Mammary epithelial cell (primary cell): ENCODE results near the gene SUPT20H.

Source experiments
- CTCF ChIP-seq, 2 donors: IDR thresholded peaks in 1 of 2; conservative IDR thresholded peaks in 1 of 2; 2 replicates each; pipeline ENCODE4 v1.5.1; 2011 to 2012; ENCODE audit warnings: inconsistent platforms in 2 of 2, low read length in 2 of 2, mild to moderate bottlenecking in 2 of 2, control low read depth in 1 of 2, low read depth in 1 of 2; ENCODE audit not compliant: insufficient read depth in 1 of 2; ENCODE audit errors: extremely low read depth in 1 of 2
- EZH2 ChIP-seq: IDR thresholded peaks from 2 replicates; pipeline ENCODE4 v1.6.1; 2012; ENCODE audit warnings: low read length, inconsistent platforms, borderline replicate concordance

GRCh38 chr13:37010424-37010823, 49.1 kb downstream of the SUPT20H start:
- no peak for TF ChIP-seq CTCF (conservative IDR thresholded peaks at IDR 0.05 in 1 of 2, IDR thresholded peaks at IDR 0.05 in 1 of 2; ENCODE audit: extremely low read depth in 1 of 2, insufficient read depth in 1 of 2, low read depth in 1 of 2, low read length in 2 of 2)
- TF ChIP-seq EZH2 = no peak
